SJCRH30 (cell line): ENCODE results near the gene TNNC1. TPM values are rescaled to one million over a fixed set of nuclear protein-coding genes. Genes with fewer than 3 reads are reported as not detected.
A peak's percentile ranks its signal among the peaks of the same experiment; 100 is the strongest.

ENCODE experiments used
- DNase-seq, 2 experiments: peaks; one replicate each; pipeline ENCODE4 v3.0.0-alpha.2; 2015 to 2020
- H3K27ac ChIP-seq: fragments of 250-450 bp; sonication (Bioruptor Pico); 2 replicates; pipeline ENCODE4 v1.5.1; 2020; ENCODE audit warnings: mild to moderate bottlenecking, moderate library complexity
- H3K27me3 ChIP-seq: fragments of 250-450 bp; sonication (Bioruptor Pico); 2 replicates; pipeline ENCODE4 v1.5.1; 2020; ENCODE audit warnings: mild to moderate bottlenecking, moderate library complexity
- H3K36me3 ChIP-seq: fragments of 250-450 bp; sonication (Bioruptor Pico); 2 replicates; pipeline ENCODE4 v1.5.1; 2020; ENCODE audit warnings: mild to moderate bottlenecking, moderate library complexity
- H3K4me1 ChIP-seq: fragments of 250-450 bp; sonication (Bioruptor Pico); 2 replicates; pipeline ENCODE4 v1.5.1; 2020; ENCODE audit warnings: mild to moderate bottlenecking, moderate library complexity
- H3K4me3 ChIP-seq: fragments of 250-450 bp; sonication (Bioruptor Pico); 2 replicates; pipeline ENCODE4 v1.5.1; 2020; ENCODE audit warnings: mild to moderate bottlenecking, moderate library complexity
- H3K9me3 ChIP-seq: fragments of 250-450 bp; sonication (Bioruptor Pico); replicated peaks from 2 replicates; pipeline ENCODE4 v1.5.1; 2020; ENCODE audit warnings: mild to moderate bottlenecking, moderate library complexity
- total RNA-seq: library from RNA; depleted of rRNA; stranded (reverse); fragments of >200 nt; shearing (Covaris generic); gene quantifications from 2 replicates; pipeline ENCODE4 v1.2.3, GENCODE V29; 2014; rRNA removed

Gene TNNC1
- 8.5 and 10.5 TPM in 2 replicates for total RNA-seq

- peaks cover 44% of the 10 kb centered on the region for H3K4me1 ChIP-seq
- H3K4me3 ChIP-seq: peak within 1 kb of the TSS; percentile 100
- H3K36me3 ChIP-seq: peaks cover 14% of the 10 kb centered on the region
- DNase-seq: no peak
- no peaks in the 10 kb centered on the region for H3K27me3 ChIP-seq
- H3K9me3 ChIP-seq: no peaks in the 10 kb centered on the region
- no peak within 1 kb of the TSS for H3K27ac ChIP-seq
Observed at GRCh38 chr3:52453496-52454249, at the start of gene TNNC1. Gene TNNC1, minus strand, starts transcription at chr3:52454041. Its CDS starts 26 bp downstream, at chr3:52454015.

GRCh38 chr3:52502808-52503350, 49.0 kb upstream of the TNNC1 start:
- no peaks in the 10 kb centered on the region; the same call in none of the 2 replicates for H3K27me3 ChIP-seq
- H3K36me3 ChIP-seq: no peaks in the 10 kb centered on the region
- H3K4me3 ChIP-seq: no peak overlapping the region
- no peaks in the 10 kb centered on the region for H3K9me3 ChIP-seq
- no peak for DNase-seq
- H3K4me1 ChIP-seq: peaks cover 12% of the 10 kb centered on the region
- H3K27ac ChIP-seq: no peak overlapping the region

GRCh38 chr3:52502001-52502400, 48.2 kb upstream of the TNNC1 start:
- no peak overlapping the region for H3K27ac ChIP-seq
- H3K4me1 ChIP-seq: peaks cover 10% of the 10 kb centered on the region
- H3K27me3 ChIP-seq: no peaks in the 10 kb centered on the region; the same call in none of the 2 replicates
- no peak for DNase-seq
- H3K4me3 ChIP-seq: no peak overlapping the region
- no peaks in the 10 kb centered on the region for H3K9me3 ChIP-seq
- no peaks in the 10 kb centered on the region for H3K36me3 ChIP-seq

- Histone ChIP-seq H3K9me3 (no peaks in the 10 kb centered on the region), H3K27ac (no peak overlapping the region), H3K4me1 (peaks cover under 1% of the 10 kb centered on the region; the same call in 1 of the 2 replicates), H3K36me3 (no peaks in the 10 kb centered on the region), H3K27me3 (no peaks in the 10 kb centered on the region; the same call in none of the 2 replicates), H3K4me3 (no peak overlapping the region)
- DNase-seq: no peak
Observed at GRCh38 chr3:52501046-52501445, 47.2 kb upstream of the TNNC1 start.

GRCh38 chr3:52498137-52499054, 44.6 kb upstream of the TNNC1 start:
- Histone ChIP-seq H3K4me1 (no peaks in the 10 kb centered on the region), H3K9me3 (no peaks in the 10 kb centered on the region), H3K27me3 (no peaks in the 10 kb centered on the region; the same call in 1 of the 2 replicates), H3K4me3 (no peak overlapping the region), H3K27ac (no peak overlapping the region), H3K36me3 (no peaks in the 10 kb centered on the region)
- DNase-seq: peak in 1 of 2 experiments; percentile 33

- Histone ChIP-seq H3K4me1 (no peaks in the 10 kb centered on the region), H3K27me3 (no peaks in the 10 kb centered on the region), H3K27ac (no peak overlapping the region), H3K36me3 (peaks cover 8% of the 10 kb centered on the region; the same call in 1 of the 2 replicates), H3K4me3 (no peak overlapping the region), H3K9me3 (no peaks in the 10 kb centered on the region)
- DNase-seq: peak; percentile 44 to 57
Observed at GRCh38 chr3:52495777-52496602, 42.1 kb upstream of the TNNC1 start.

- Histone ChIP-seq H3K27ac (no peak within 1 kb of the TSS), H3K9me3 (no peaks in the 10 kb centered on the region), H3K27me3 (no peaks in the 10 kb centered on the region), H3K36me3 (peaks cover 9% of the 10 kb centered on the region), H3K4me1 (no peaks in the 10 kb centered on the region), H3K4me3 (no peak within 1 kb of the TSS)
- DNase-seq: no peak
Observed at GRCh38 chr3:52494886-52495495, 41.1 kb upstream of the TNNC1 start, which contains the start of gene STAB1. Gene STAB1, plus strand, starts transcription at chr3:52495338. Its CDS starts 76 bp downstream, at chr3:52495414.

GRCh38 chr3:52494445-52494844, 40.6 kb upstream of the TNNC1 start:
- Histone ChIP-seq H3K4me3 (no peak overlapping the region), H3K27ac (no peak overlapping the region), H3K9me3 (no peaks in the 10 kb centered on the region), H3K27me3 (no peaks in the 10 kb centered on the region), H3K4me1 (no peaks in the 10 kb centered on the region), H3K36me3 (peaks cover 13% of the 10 kb centered on the region)
- no peak for DNase-seq

- Histone ChIP-seq H3K36me3 (peaks cover 18% of the 10 kb centered on the region), H3K27ac (no peak overlapping the region), H3K4me3 (no peak overlapping the region), H3K4me1 (no peaks in the 10 kb centered on the region), H3K9me3 (no peaks in the 10 kb centered on the region), H3K27me3 (no peaks in the 10 kb centered on the region)
- no peak for DNase-seq
Observed at GRCh38 chr3:52493232-52494017, 39.6 kb upstream of the TNNC1 start.

GRCh38 chr3:52492059-52492458, 38.2 kb upstream of the TNNC1 start:
- no peak for DNase-seq
- Histone ChIP-seq H3K36me3 (peaks cover 20% of the 10 kb centered on the region), H3K27ac (no peak overlapping the region), H3K27me3 (no peaks in the 10 kb centered on the region), H3K9me3 (no peaks in the 10 kb centered on the region), H3K4me3 (no peak overlapping the region), H3K4me1 (no peaks in the 10 kb centered on the region)

- Histone ChIP-seq H3K4me3 (no peak overlapping the region), H3K27ac (no peak overlapping the region), H3K27me3 (no peaks in the 10 kb centered on the region), H3K4me1 (no peaks in the 10 kb centered on the region), H3K9me3 (no peaks in the 10 kb centered on the region), H3K36me3 (peaks cover 22% of the 10 kb centered on the region)
- no peak for DNase-seq
Observed at GRCh38 chr3:52490939-52491526, 37.2 kb upstream of the TNNC1 start.

GRCh38 chr3:52490035-52490938, 36.4 kb upstream of the TNNC1 start:
- Histone ChIP-seq H3K9me3 (no peaks in the 10 kb centered on the region), H3K27ac (no peak overlapping the region), H3K4me1 (no peaks in the 10 kb centered on the region), H3K4me3 (no peak overlapping the region), H3K27me3 (no peaks in the 10 kb centered on the region), H3K36me3 (peaks cover 27% of the 10 kb centered on the region)
- no peak for DNase-seq
